H1 (cell line): Measurements from ENCODE around the gene SH3GL2. TPM values are rescaled to one million over a fixed set of nuclear protein-coding genes. Genes with fewer than 3 reads are reported as not detected.

Experiments used
- CTCF ChIA-PET: fragments of 300-600 bp; sonication (Branson Sonifier 250); formaldehyde crosslinking; loops from one replicate; lab custom pipeline; 2021; ENCODE audit not compliant: partially characterized antibody; lab: Charles Lee
- POLR2A ChIA-PET: fragments of 300-600 bp; sonication (Branson Sonifier 250); formaldehyde crosslinking; loops from one replicate; lab custom pipeline; 2021; ENCODE audit warnings: inconsistent platforms; ENCODE audit not compliant: partially characterized antibody; lab: Charles Lee
- DNase-seq, 2 experiments: peaks; one replicate each; pipeline versions ENCODE4 v3.0.0 to v3.0.0-alpha.2; 2010 to 2022; ENCODE audit warnings: low spot score in 2 of 2, low read depth in 1 of 2, mixed read lengths in 1 of 2
- FAIRE-seq: peaks from 2 replicates; lab custom pipeline; 2011; peaks lifted over from hg19 to GRCh38; lab: Jason Lieb, UNC
- H2AFZ ChIP-seq: 2 replicates; pipeline ENCODE4 v1.8.1; 2012; ENCODE audit warnings: low read length, inconsistent platforms
- H2AK5ac ChIP-seq: 2 replicates; pipeline ENCODE4 v1.6.1; 2013; ENCODE audit warnings: low read depth, low read length
- H2BK120ac ChIP-seq: replicated peaks from 2 replicates; pipeline ENCODE3; 2013; ENCODE audit warnings: low read depth, low read length, inconsistent platforms
- H2BK12ac ChIP-seq: 2 replicates; pipeline ENCODE4 v1.6.1; 2013; ENCODE audit warnings: low read depth, low read length
- H2BK15ac ChIP-seq: 2 replicates; pipeline ENCODE4 v1.6.1; 2013; ENCODE audit warnings: low read length
- H2BK20ac ChIP-seq: 2 replicates; pipeline ENCODE4 v1.6.1; 2013; ENCODE audit warnings: low read length
- H2BK5ac ChIP-seq: 2 replicates; pipeline ENCODE4 v1.6.1; 2013; ENCODE audit warnings: low read depth, low read length
- H3K14ac ChIP-seq: 2 replicates; pipeline ENCODE4 v1.6.1; 2013; ENCODE audit warnings: inconsistent platforms; ENCODE audit not compliant: insufficient read length
- H3K18ac ChIP-seq: 2 replicates; pipeline ENCODE4 v1.6.1; 2013; ENCODE audit warnings: low read length; ENCODE audit errors: extremely low read depth
- H3K23ac ChIP-seq: 2 replicates; pipeline ENCODE4 v1.6.1; 2013; ENCODE audit warnings: inconsistent platforms; ENCODE audit not compliant: insufficient read length
- H3K23me2 ChIP-seq: 2 replicates; pipeline ENCODE4 v1.6.1; 2013; ENCODE audit warnings: low read depth, low read length
- H3K27ac ChIP-seq: 2 replicates; pipeline ENCODE4 v1.6.1; 2011; ENCODE audit warnings: low read depth, low read length, inconsistent platforms
- H3K27me3 ChIP-seq, 4 experiments: replicated peaks in 1 of 4; 1 replicate in 1 of 4; 2 replicates in 3 of 4; pipeline versions ENCODE4 v1.6.1 to v1.8.1; 2011 to 2013; ENCODE audit warnings: low read length in 3 of 4, mild to moderate bottlenecking in 3 of 4, inconsistent platforms in 2 of 4, mixed read lengths in 2 of 4, moderate library complexity in 1 of 4; ENCODE audit not compliant: control insufficient read depth in 3 of 4, insufficient read depth in 3 of 4; ENCODE audit errors: extremely low read depth in 1 of 4
- H3K36me3 ChIP-seq, 4 experiments: 2 replicates each; pipeline versions ENCODE4 v1.6.1 to v1.8.1; 2011 to 2013; ENCODE audit warnings: mild to moderate bottlenecking in 4 of 4, low read length in 3 of 4, moderate library complexity in 2 of 4, control low read depth in 1 of 4, inconsistent platforms in 1 of 4; ENCODE audit not compliant: insufficient read depth in 4 of 4, control insufficient read depth in 2 of 4
- H3K4ac ChIP-seq: replicated peaks from 2 replicates; pipeline ENCODE3; 2013; ENCODE audit warnings: low read length, low read depth, mixed read lengths, inconsistent platforms; ENCODE audit not compliant: insufficient read length
- H3K4me1 ChIP-seq, 4 experiments: replicated peaks in 1 of 4; 1 replicate in 1 of 4; 2 replicates in 3 of 4; pipeline versions ENCODE4 v1.6.1 to v1.8.1; 2011 to 2013; ENCODE audit warnings: low read length in 3 of 4, inconsistent platforms in 2 of 4, mixed read lengths in 1 of 4; ENCODE audit not compliant: insufficient read depth in 4 of 4, control insufficient read depth in 3 of 4
- H3K4me2 ChIP-seq, 2 experiments: 2 replicates each; pipeline versions ENCODE4 v1.6.1 to v1.8.1; 2011 to 2013; ENCODE audit warnings: low read depth in 2 of 2, low read length in 2 of 2, control low read depth in 1 of 2, inconsistent platforms in 1 of 2, mild to moderate bottlenecking in 1 of 2; ENCODE audit not compliant: insufficient read depth in 1 of 2
- H3K4me3 ChIP-seq, 4 experiments: fragments of 200-600, 300-600 bp in 1 of 4; sonication (generic), shearing (Covaris generic), sonication (Bioruptor Twin) in 1 of 4; 2 replicates each; pipeline versions ENCODE4 v1.5.1 to v1.8.1; 2011 to 2016; ENCODE audit warnings: low read length in 4 of 4, low read depth in 3 of 4, control low read depth in 2 of 4, inconsistent platforms in 2 of 4, mild to moderate bottlenecking in 2 of 4, mixed read lengths in 1 of 4, moderate library complexity in 1 of 4; ENCODE audit not compliant: insufficient read depth in 2 of 4; ENCODE audit errors: extremely low read depth in 1 of 4
- H3K56ac ChIP-seq: replicated peaks from 2 replicates; pipeline ENCODE3; 2013; ENCODE audit warnings: low read depth, mild to moderate bottlenecking, mixed read lengths, low read length, inconsistent platforms; ENCODE audit not compliant: insufficient read length
- H3K79me1 ChIP-seq: 2 replicates; pipeline ENCODE4 v1.6.1; 2013; ENCODE audit warnings: low read depth, low read length, control low read depth
- H3K79me2 ChIP-seq, 2 experiments: 2 replicates each; pipeline versions ENCODE4 v1.6.1 to v1.8.1; 2012 to 2013; ENCODE audit warnings: low read length in 2 of 2, mild to moderate bottlenecking in 2 of 2, inconsistent platforms in 1 of 2; ENCODE audit not compliant: insufficient read depth in 2 of 2, control insufficient read depth in 1 of 2
- H3K9ac ChIP-seq, 4 experiments: replicated peaks in 1 of 4; 1 replicate in 1 of 4; 2 replicates in 3 of 4; pipeline versions ENCODE4 v1.6.1 to v1.8.1; 2011 to 2013; ENCODE audit warnings: low read depth in 3 of 4, low read length in 3 of 4, control low read depth in 2 of 4, mild to moderate bottlenecking in 2 of 4, moderate library complexity in 2 of 4, inconsistent platforms in 1 of 4; ENCODE audit errors: extremely low read depth in 1 of 4
- H3K9me3 ChIP-seq, 2 experiments: 2 replicates each; pipeline versions ENCODE4 v1.6.1 to v1.8.1; 2012 to 2013; ENCODE audit warnings: mild to moderate bottlenecking in 2 of 2, moderate library complexity in 2 of 2, control low read depth in 1 of 2, inconsistent platforms in 1 of 2, low read depth in 1 of 2, low read length in 1 of 2, mixed read lengths in 1 of 2; ENCODE audit not compliant: insufficient read depth in 2 of 2
- H4K20me1 ChIP-seq, 2 experiments: replicated peaks in 1 of 2; 2 replicates each; pipeline versions ENCODE3 to v1.8.1; 2011 to 2013; ENCODE audit warnings: inconsistent platforms in 2 of 2, low read length in 2 of 2, mild to moderate bottlenecking in 1 of 2; ENCODE audit not compliant: insufficient read depth in 2 of 2, control insufficient read depth in 1 of 2
- H4K5ac ChIP-seq: 2 replicates; pipeline ENCODE4 v1.6.1; 2013; ENCODE audit warnings: low read length, low read depth, mixed read lengths, inconsistent platforms; ENCODE audit not compliant: insufficient read length
- H4K8ac ChIP-seq: 2 replicates; pipeline ENCODE4 v1.8.0; 2013; ENCODE audit warnings: mild to moderate bottlenecking, moderate library complexity, low read length, inconsistent platforms; ENCODE audit not compliant: insufficient read depth; ENCODE audit errors: extremely low read depth
- H4K91ac ChIP-seq: replicated peaks from 2 replicates; pipeline ENCODE3; 2013; ENCODE audit warnings: low read length, mixed read lengths, inconsistent platforms; ENCODE audit not compliant: insufficient read length
- ATF3 ChIP-seq: IDR thresholded peaks from 2 replicates; pipeline ENCODE4 v1.6.1; 2011; ENCODE audit warnings: low read depth, mild to moderate bottlenecking, low read length; ENCODE audit not compliant: insufficient read depth
- CHD2 ChIP-seq: IDR thresholded peaks from 2 replicates; pipeline ENCODE4 v1.6.1; 2012; ENCODE audit warnings: low read length, improper control_type of control experiment
- CREB1 ChIP-seq: IDR thresholded peaks from 2 replicates; pipeline ENCODE4 v1.6.1; 2012; ENCODE audit warnings: inconsistent platforms
- FOSL1 ChIP-seq: IDR thresholded peaks from 2 replicates; pipeline ENCODE4 v1.6.1; 2011; ENCODE audit warnings: mild to moderate bottlenecking, low read depth, low read length, moderate library complexity; ENCODE audit not compliant: insufficient read depth
- KDM5A ChIP-seq: fragments of 200-600 bp; IDR thresholded peaks from 2 replicates; pipeline ENCODE4 v1.7.1; 2012; ENCODE audit warnings: mild to moderate bottlenecking, low read length, inconsistent platforms, mixed read lengths
- NRF1 ChIP-seq: IDR thresholded peaks from 2 replicates; pipeline ENCODE4 v1.6.1; 2011; ENCODE audit warnings: mild to moderate bottlenecking, low read depth, low read length, improper control_type of control experiment
- WGBS, 2 experiments: shearing (Covaris generic) in 1 of 2; methylation state at CpG; one replicate each; pipeline versions ENCODE4 v1.1.6 to v1.1.7; 2013 to 2015; ENCODE audit warnings: low lambda C conversion rate in 2 of 2, mixed read lengths in 2 of 2, inconsistent platforms in 1 of 2, low coverage in 1 of 2, missing lambda C conversion rate in 1 of 2; ENCODE audit not compliant: insufficient replicate concordance in 2 of 2, insufficient coverage in 1 of 2, insufficient read length in 1 of 2; ENCODE audit errors: extremely low coverage in 1 of 2, missing lambda C conversion rate in 1 of 2; 5-methylcytosine and 5-hydroxymethylcytosine counted together
- polyA plus RNA-seq, 7 experiments: library from polyadenylated mRNA; depleted of rRNA in 3 of 7; stranded (reverse) in 5 of 7; unstranded in 2 of 7; fragments of >200 nt in 5 of 7; fragments of 200-250 nt in 2 of 7; gene quantifications; 1 replicate in 5 of 7; 2 replicates in 1 of 7; 4 replicates in 1 of 7; pipeline versions ENCODE4 v1.2.1 to v1.2.3, GENCODE V29; 2011 to 2013; ENCODE audit warnings: missing spikeins in 2 of 7, mixed read lengths in 2 of 7
- total RNA-seq: library from RNA; stranded (reverse); fragmentation: NEBNext Ultra II Directional; extraction: Animal tissue kit (Norgen Biotek cat#: 25700); gene quantifications from 2 replicates; pipeline ENCODE4 v1.2.1, GENCODE V29; 2021
- TF ChIP-seq, protein P1 (sequence below), 3 experiments: IDR thresholded peaks; 1 replicate in 2 of 3; 2 replicates in 1 of 3; pipeline versions ENCODE4 v1.5.1 to v1.6.1; 2011; ENCODE audit warnings: low read length in 3 of 3, mild to moderate bottlenecking in 3 of 3, inconsistent platforms in 2 of 3, low read depth in 1 of 3, moderate library complexity in 1 of 3; ENCODE audit not compliant: insufficient read depth in 1 of 3; ENCODE audit errors: control extremely low read depth in 1 of 3

Gene SH3GL2
- total and polyA plus RNA-seq, 2 of the 8 experiments (the other 6 are each of a cell fraction or from before 2014, with no cell fraction given) = 4.7 to 5.3 TPM

GRCh38 chr9:17742067-17742466, 163.2 kb downstream of the SH3GL2 start:
- ChIA-PET POLR2A (interaction anchor here (0.5 to 0.9 kb wide), 2 partner anchors 31 to 110 kb away, joined by 3 read pairs; no protein-coding TSS in a partner anchor), CTCF (interaction anchor here (1.1 to 3.2 kb wide), 16 partner anchors 9 to 313 kb away, joined by 3 to 20 read pairs (median 4); no protein-coding TSS in a partner anchor)
- H3K23ac ChIP-seq = no peak overlapping the region
- H3K18ac ChIP-seq = no peak overlapping the region
- H3K27ac ChIP-seq = no peak overlapping the region
- H2BK120ac ChIP-seq = no peak overlapping the region
- no peak overlapping the region for H3K56ac ChIP-seq
- H3K23me2 ChIP-seq = no peaks in the 10 kb centered on the region
- H3K79me2 ChIP-seq = no peaks in the 10 kb centered on the region
- no peaks in the 10 kb centered on the region for H3K36me3 ChIP-seq
- no peak overlapping the region for H2BK15ac ChIP-seq
- peaks cover 0 to 2% (median 0%) of the 10 kb centered on the region in 4 experiments; a peak in 3 of 7 replicates for H3K4me1 ChIP-seq
- no peaks in the 10 kb centered on the region for H3K79me1 ChIP-seq
- no peak overlapping the region for H2AFZ ChIP-seq
- no peak overlapping the region for H4K91ac ChIP-seq
- H3K4ac ChIP-seq = no peak overlapping the region
- no peak overlapping the region for H3K9ac ChIP-seq
- H3K4me3 ChIP-seq = no peak overlapping the region
- no peak overlapping the region for H4K8ac ChIP-seq
- no peak overlapping the region for H4K5ac ChIP-seq
- H2BK5ac ChIP-seq = no peak overlapping the region
- no peak overlapping the region for H3K14ac ChIP-seq
- no peaks in the 10 kb centered on the region for H4K20me1 ChIP-seq
- no peak overlapping the region for H2BK20ac ChIP-seq
- H2AK5ac ChIP-seq = no peak overlapping the region
- no peaks in the 10 kb centered on the region for H3K9me3 ChIP-seq
- H3K4me2 ChIP-seq = no peak overlapping the region
- 28% methylated on average over 3 of the region's 3 CpGs; no CpG with 5 or more reads in 1 of the 2 experiments for WGBS, 2 experiments
- H3K27me3 ChIP-seq = no peaks in the 10 kb centered on the region
- DNase-seq (peak in 1 of 2 experiments; percentile 47), FAIRE-seq (peak; percentile 93)
- H2BK12ac ChIP-seq = no peak overlapping the region
- TF ChIP-seq NRF1 (no peak), CREB1 (peak; percentile 62; the same call in 1 of the 2 replicates), FOSL1 (no peak), ATF3 (peak; percentile 62; the same call in 1 of the 2 replicates), CHD2 (no peak), KDM5A (no peak)
- TF ChIP-seq, protein P1, sequence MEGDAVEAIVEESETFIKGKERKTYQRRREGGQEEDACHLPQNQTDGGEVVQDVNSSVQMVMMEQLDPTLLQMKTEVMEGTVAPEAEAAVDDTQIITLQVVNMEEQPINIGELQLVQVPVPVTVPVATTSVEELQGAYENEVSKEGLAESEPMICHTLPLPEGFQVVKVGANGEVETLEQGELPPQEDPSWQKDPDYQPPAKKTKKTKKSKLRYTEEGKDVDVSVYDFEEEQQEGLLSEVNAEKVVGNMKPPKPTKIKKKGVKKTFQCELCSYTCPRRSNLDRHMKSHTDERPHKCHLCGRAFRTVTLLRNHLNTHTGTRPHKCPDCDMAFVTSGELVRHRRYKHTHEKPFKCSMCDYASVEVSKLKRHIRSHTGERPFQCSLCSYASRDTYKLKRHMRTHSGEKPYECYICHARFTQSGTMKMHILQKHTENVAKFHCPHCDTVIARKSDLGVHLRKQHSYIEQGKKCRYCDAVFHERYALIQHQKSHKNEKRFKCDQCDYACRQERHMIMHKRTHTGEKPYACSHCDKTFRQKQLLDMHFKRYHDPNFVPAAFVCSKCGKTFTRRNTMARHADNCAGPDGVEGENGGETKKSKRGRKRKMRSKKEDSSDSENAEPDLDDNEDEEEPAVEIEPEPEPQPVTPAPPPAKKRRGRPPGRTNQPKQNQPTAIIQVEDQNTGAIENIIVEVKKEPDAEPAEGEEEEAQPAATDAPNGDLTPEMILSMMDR (IDR thresholded peaks at IDR 0.05; ENCODE audit: control extremely low read depth in 1 of 3, insufficient read depth in 1 of 3, low read depth in 1 of 3, low read length in 3 of 3) = peak; percentile 7 to 79 (median 54)
